ENCODE results near the gene PHF23.

DNA sequence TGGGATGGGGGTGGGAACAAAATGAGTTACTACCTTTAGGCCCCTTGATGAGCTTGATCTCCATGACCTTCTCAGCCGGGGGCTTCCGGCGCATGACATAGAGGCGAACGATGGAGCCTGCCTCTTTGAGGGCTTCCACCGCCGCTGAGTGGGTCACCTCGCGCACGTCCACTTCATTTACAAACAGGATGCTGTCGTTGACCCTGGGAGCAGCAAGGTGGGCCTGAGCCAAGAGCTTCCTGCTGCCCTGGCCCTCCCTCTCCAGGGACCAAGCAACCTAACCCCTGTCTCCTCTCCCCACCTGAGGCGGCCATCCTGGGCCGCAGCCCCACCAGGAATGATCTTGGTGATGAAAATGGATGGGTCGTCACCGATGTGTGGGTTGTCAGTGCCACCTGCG is 35.9 kb downstream of the PHF23 start:
- TF ChIP-seq ETV6 (CRISPR knock-in tag; IDR thresholded peaks at IDR 0.05) (no peak), ZNF138 (CRISPR knock-in tag; conservative IDR thresholded peaks at IDR 0.05) (no peak)
